ENCODE measurements around the gene SETD5.

Gene SETD5

DNA sequence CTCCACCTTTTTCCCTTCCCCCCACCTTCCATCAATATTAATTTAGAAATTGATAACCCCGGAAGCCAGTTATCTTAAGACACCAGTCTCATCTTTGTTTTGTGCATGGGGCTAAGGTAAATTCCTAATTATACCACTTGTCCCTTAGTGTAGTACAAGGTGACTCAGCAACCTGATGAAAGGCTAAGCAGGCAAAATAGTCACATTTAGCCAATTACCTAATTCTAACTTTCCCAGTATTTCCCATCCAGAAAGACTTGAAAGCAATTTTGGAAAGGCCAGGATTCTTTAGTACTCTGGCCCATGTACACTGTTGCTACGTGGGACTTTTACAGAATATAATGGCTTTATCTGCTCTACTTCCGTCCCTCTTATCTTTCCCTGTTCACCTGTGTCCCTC, 72.6 kb downstream of the SETD5 start:
- no peak for ATAC-seq
- no peak for TF ChIP-seq SNAI2 (CRISPR knock-in tag; IDR thresholded peaks at IDR 0.05)
- TF ChIP-seq TOX (CRISPR knock-in tag; IDR thresholded peaks at IDR 0.05; ENCODE audit: borderline replicate concordance), result no peak
- no peak for TF ChIP-seq ZFP3 (CRISPR knock-in tag; IDR thresholded peaks at IDR 0.05)
- no peak for TF ChIP-seq POU6F1 (CRISPR knock-in tag; IDR thresholded peaks at IDR 0.05; ENCODE audit: borderline replicate concordance, low read depth)

DNA sequence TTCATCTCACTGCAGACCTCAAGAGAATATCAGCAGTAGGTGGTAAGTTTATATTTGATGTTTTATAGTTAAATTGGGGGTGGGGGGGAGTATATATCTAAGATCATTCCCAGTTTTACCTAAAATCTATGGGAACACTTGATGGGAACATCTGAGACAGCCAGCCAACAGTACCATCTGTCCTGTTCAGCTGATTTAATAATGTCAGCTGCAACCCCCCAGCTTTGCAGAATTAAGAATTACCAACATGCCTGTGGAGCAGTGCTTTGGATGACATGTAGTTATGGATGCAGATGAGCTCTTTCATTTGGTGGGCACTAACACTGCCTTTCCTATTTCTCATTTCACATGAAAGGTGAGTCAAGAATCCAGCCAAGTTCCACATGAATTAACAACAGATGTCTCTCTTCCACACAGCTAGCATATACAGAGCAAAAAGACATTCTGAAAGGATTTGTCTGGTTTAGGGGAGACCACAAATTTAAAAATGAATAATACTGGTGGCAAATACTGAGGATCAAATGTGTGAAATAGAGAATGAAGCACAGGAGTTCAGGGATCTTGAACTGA, 76.2 kb downstream of the SETD5 start:
- TF ChIP-seq ZFP30 (CRISPR knock-in tag; IDR thresholded peaks at IDR 0.05) (no peak), ESRRG (CRISPR knock-in tag; IDR thresholded peaks at IDR 0.05) (no peak), ZC3H10 (CRISPR knock-in tag; IDR thresholded peaks at IDR 0.05) (no peak), GLIS3 (CRISPR knock-in tag; IDR thresholded peaks at IDR 0.05) (no peak), ARNTL (CRISPR knock-in tag; IDR thresholded peaks at IDR 0.05; ENCODE audit: borderline replicate concordance, low read depth) (no peak), ZNF70 (CRISPR knock-in tag; IDR thresholded peaks at IDR 0.05) (no peak), ISL1 (CRISPR knock-in tag; IDR thresholded peaks at IDR 0.05) (no peak), ZFP3 (CRISPR knock-in tag; IDR thresholded peaks at IDR 0.05) (no peak), TCF4 (CRISPR knock-in tag; IDR thresholded peaks at IDR 0.05; ENCODE audit: borderline replicate concordance) (no peak), SNAI2 (CRISPR knock-in tag; IDR thresholded peaks at IDR 0.05) (no peak), PPARA (CRISPR knock-in tag; IDR thresholded peaks at IDR 0.05; ENCODE audit: borderline replicate concordance) (no peak), RARB (CRISPR knock-in tag; IDR thresholded peaks at IDR 0.05) (no peak), CREB5 (CRISPR knock-in tag; IDR thresholded peaks at IDR 0.05; ENCODE audit: low read depth) (no peak), ZNF565 (CRISPR knock-in tag; conservative IDR thresholded peaks at IDR 0.05; ENCODE audit: low read depth) (no peak), ZNF8 (CRISPR knock-in tag; IDR thresholded peaks at IDR 0.05) (no peak), CSRNP3 (CRISPR knock-in tag; IDR thresholded peaks at IDR 0.05) (no peak), POU6F1 (CRISPR knock-in tag; IDR thresholded peaks at IDR 0.05; ENCODE audit: borderline replicate concordance, low read depth) (no peak)
- TF ChIP-seq, protein P1, sequence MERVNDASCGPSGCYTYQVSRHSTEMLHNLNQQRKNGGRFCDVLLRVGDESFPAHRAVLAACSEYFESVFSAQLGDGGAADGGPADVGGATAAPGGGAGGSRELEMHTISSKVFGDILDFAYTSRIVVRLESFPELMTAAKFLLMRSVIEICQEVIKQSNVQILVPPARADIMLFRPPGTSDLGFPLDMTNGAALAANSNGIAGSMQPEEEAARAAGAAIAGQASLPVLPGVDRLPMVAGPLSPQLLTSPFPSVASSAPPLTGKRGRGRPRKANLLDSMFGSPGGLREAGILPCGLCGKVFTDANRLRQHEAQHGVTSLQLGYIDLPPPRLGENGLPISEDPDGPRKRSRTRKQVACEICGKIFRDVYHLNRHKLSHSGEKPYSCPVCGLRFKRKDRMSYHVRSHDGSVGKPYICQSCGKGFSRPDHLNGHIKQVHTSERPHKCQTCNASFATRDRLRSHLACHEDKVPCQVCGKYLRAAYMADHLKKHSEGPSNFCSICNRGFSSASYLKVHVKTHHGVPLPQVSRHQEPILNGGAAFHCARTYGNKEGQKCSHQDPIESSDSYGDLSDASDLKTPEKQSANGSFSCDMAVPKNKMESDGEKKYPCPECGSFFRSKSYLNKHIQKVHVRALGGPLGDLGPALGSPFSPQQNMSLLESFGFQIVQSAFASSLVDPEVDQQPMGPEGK (CRISPR knock-in tag; IDR thresholded peaks at IDR 0.05; ENCODE audit: borderline replicate concordance), result no peak
- TF ChIP-seq, protein P2, sequence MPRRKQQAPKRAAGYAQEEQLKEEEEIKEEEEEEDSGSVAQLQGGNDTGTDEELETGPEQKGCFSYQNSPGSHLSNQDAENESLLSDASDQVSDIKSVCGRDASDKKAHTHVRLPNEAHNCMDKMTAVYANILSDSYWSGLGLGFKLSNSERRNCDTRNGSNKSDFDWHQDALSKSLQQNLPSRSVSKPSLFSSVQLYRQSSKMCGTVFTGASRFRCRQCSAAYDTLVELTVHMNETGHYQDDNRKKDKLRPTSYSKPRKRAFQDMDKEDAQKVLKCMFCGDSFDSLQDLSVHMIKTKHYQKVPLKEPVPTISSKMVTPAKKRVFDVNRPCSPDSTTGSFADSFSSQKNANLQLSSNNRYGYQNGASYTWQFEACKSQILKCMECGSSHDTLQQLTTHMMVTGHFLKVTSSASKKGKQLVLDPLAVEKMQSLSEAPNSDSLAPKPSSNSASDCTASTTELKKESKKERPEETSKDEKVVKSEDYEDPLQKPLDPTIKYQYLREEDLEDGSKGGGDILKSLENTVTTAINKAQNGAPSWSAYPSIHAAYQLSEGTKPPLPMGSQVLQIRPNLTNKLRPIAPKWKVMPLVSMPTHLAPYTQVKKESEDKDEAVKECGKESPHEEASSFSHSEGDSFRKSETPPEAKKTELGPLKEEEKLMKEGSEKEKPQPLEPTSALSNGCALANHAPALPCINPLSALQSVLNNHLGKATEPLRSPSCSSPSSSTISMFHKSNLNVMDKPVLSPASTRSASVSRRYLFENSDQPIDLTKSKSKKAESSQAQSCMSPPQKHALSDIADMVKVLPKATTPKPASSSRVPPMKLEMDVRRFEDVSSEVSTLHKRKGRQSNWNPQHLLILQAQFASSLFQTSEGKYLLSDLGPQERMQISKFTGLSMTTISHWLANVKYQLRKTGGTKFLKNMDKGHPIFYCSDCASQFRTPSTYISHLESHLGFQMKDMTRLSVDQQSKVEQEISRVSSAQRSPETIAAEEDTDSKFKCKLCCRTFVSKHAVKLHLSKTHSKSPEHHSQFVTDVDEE (CRISPR knock-in tag; IDR thresholded peaks at IDR 0.05), result no peak
- ATAC-seq, result no peak
